Transverse colon (tissue), 4 donors: ENCODE results near the gene GLRX3. TPM values are rescaled to one million over a fixed set of nuclear protein-coding genes. Genes with fewer than 3 reads are reported as not detected.

Experiments used
- DNase-seq: peaks from one replicate; pipeline ENCODE4 v3.0.0-alpha.2; 2019
- H3K27ac ChIP-seq, 4 donors: fragments of 200-600 bp; sonication (generic); 2 replicates each; pipeline ENCODE4 v1.5.1; 2016 to 2018; ENCODE audit warnings: inconsistent platforms in 4 of 4
- H3K27me3 ChIP-seq: fragments of 200-600 bp; sonication (generic); 2 replicates; pipeline ENCODE4 v1.5.1; 2017; ENCODE audit warnings: inconsistent platforms
- H3K36me3 ChIP-seq, 4 donors: fragments of 200-600 bp; sonication (generic); 2 replicates each; pipeline ENCODE4 v1.5.1; 2017 to 2019; ENCODE audit warnings: inconsistent platforms in 4 of 4
- H3K4me1 ChIP-seq, 4 donors: fragments of 200-600 bp; sonication (generic); 2 replicates each; pipeline ENCODE4 v1.5.1; 2017 to 2020; ENCODE audit warnings: inconsistent platforms in 4 of 4
- H3K4me3 ChIP-seq, 4 donors: fragments of 200-600 bp; sonication (generic); 1 replicate in 1 of 4; 2 replicates in 3 of 4; pipeline versions ENCODE4 v1.5.1 to v1.6.1; 2017 to 2019; ENCODE audit warnings: inconsistent platforms in 4 of 4
- H3K9me3 ChIP-seq, 2 donors: fragments of 200-600 bp; sonication (generic); 2 replicates each; pipeline ENCODE4 v1.5.1; 2017 to 2019; ENCODE audit warnings: inconsistent platforms in 2 of 2
- CTCF ChIP-seq, 5 experiments: fragments of 200-600 bp in 3 of 5; fragments of 450-650 bp in 2 of 5; sonication (generic) in 3 of 5; IDR thresholded peaks; 1 replicate in 2 of 5; 2 replicates in 3 of 5; pipeline ENCODE4 v1.5.1; 2016 to 2017; ENCODE audit warnings: antibody characterized with exemption in 5 of 5, inconsistent platforms in 3 of 5, mild to moderate bottlenecking in 2 of 5, moderate library complexity in 1 of 5
- EP300 ChIP-seq: sonication (generic); formaldehyde crosslinking; IDR thresholded peaks from one replicate; pipeline ENCODE4 v1.6.1; 2017; ENCODE audit warnings: antibody characterized with exemption, low read depth
- POLR2A ChIP-seq: fragments of 450-650 bp; IDR thresholded peaks from one replicate; pipeline ENCODE4 v1.6.1; 2016; ENCODE audit warnings: antibody characterized with exemption, mild to moderate bottlenecking, moderate library complexity
- POLR2AphosphoS5 ChIP-seq, 3 donors: sonication (generic); formaldehyde crosslinking; IDR thresholded peaks; one replicate each; pipeline ENCODE4 v1.6.1; 2016; ENCODE audit warnings: antibody characterized with exemption in 3 of 3
- WGBS, 2 donors: methylation state at CpG; one replicate each; pipeline ENCODE4 v1.1.5; 2018; ENCODE audit warnings: low coverage in 1 of 2; 5-methylcytosine and 5-hydroxymethylcytosine counted together
- in situ Hi-C, 4 donors: fragments of 200-750 bp; cut with MboI; loops; one replicate each; pipeline versions ENCODE4 v1.15.0 to v1.15.1; 2017; ENCODE audit warnings: low sequenced_read_pairs in 3 of 4, low pct_ligation_motif_present in 1 of 4, low pct_unique_long_range_greater_than_20kb in 1 of 4
- intact Hi-C: fragments of 100-400 bp; cut with DNase I; formaldehyde crosslinking; loops from one replicate; pipeline ENCODE4 v1.15.1; 2023; ENCODE audit warnings: low total_unique reads
- total RNA-seq, 4 donors: library from RNA; depleted of rRNA; stranded (reverse); fragments of >200 nt; gene quantifications; one replicate each; pipeline ENCODE4 v1.1.0, GENCODE V29; 2016

The GLRX3 gene
- total RNA-seq, 4 donors from 2014 or later = 32.7 to 38.2 (median 34.3) TPM

- H3K4me1 ChIP-seq = no peaks in the 10 kb centered on the region
- H3K9me3 ChIP-seq = no peaks in the 10 kb centered on the region
- no peak overlapping the region for H3K27ac ChIP-seq
- intact Hi-C loops = no loop called here
- TF ChIP-seq EP300 (no peak), CTCF (IDR thresholded peaks at IDR 0.05) (no peak)
- H3K27me3 ChIP-seq = no peaks in the 10 kb centered on the region
- H3K36me3 ChIP-seq = peaks cover 0 to 27% (median 8%) of the 10 kb centered on the region in 4 donors
- WGBS, 2 donors = 93 to 94% methylated on average over 7 of the region's 7 CpGs
- in situ Hi-C loops = no loop called here
- no peak for DNase-seq
- no peak overlapping the region for H3K4me3 ChIP-seq
Measured at GRCh38 chr10:130167707-130168106, 31.5 kb downstream of the GLRX3 start.

GRCh38 chr10:130169136-130169859 lies 33.1 kb downstream of the GLRX3 start:
- Histone ChIP-seq H3K4me1 (no peaks in the 10 kb centered on the region), H3K9me3 (no peaks in the 10 kb centered on the region), H3K27ac (no peak overlapping the region), H3K4me3 (no peak overlapping the region), H3K36me3 (peaks cover 0 to 23% (median 5%) of the 10 kb centered on the region in 4 donors), H3K27me3 (no peaks in the 10 kb centered on the region)
- 80 to 87% methylated on average over 8 to 9 of the region's 9 CpGs for WGBS, 2 donors
- TF ChIP-seq CTCF (IDR thresholded peaks at IDR 0.05) (no peak), EP300 (no peak), POLR2AphosphoS5 (IDR thresholded peaks at IDR 0.05) (no peak), POLR2A (no peak)
- in situ Hi-C loops = no loop called here
- intact Hi-C loops = no loop called here
- DNase-seq = no peak

DNA sequence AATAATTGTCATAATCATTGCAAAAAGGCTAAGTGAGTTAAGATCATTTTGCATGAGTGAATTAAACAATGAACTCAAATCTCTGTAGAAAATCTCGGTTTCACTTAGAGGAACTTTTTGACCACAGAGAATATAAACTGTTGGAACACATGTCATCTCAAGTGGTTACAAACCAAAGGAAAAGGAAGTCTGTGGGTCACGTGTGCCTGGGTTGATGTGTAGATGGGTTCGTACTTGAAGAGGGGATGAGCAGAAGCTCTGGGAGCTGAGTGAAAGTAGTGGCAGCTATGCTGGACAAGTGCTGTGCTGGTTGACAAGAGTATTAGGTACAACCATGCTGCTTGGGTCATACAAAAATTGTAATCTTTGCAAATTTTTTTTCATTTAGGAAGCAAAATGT lies 35.0 kb downstream of the GLRX3 start:
- peaks cover 0 to 28% (median 2%) of the 10 kb centered on the region in 4 donors for H3K36me3 ChIP-seq
- no peak overlapping the region for H3K27ac ChIP-seq
- H3K4me1 ChIP-seq = no peaks in the 10 kb centered on the region
- TF ChIP-seq EP300 (no peak), POLR2AphosphoS5 (IDR thresholded peaks at IDR 0.05) (no peak), CTCF (IDR thresholded peaks at IDR 0.05) (no peak), POLR2A (no peak)
- H3K9me3 ChIP-seq = no peaks in the 10 kb centered on the region
- in situ Hi-C loops = no loop called here
- no peaks in the 10 kb centered on the region for H3K27me3 ChIP-seq
- intact Hi-C loops = no loop called here
- no peak for DNase-seq
- 58 to 92% methylated on average over 3 of the region's 3 CpGs for WGBS, 2 donors
- no peak overlapping the region for H3K4me3 ChIP-seq

DNA sequence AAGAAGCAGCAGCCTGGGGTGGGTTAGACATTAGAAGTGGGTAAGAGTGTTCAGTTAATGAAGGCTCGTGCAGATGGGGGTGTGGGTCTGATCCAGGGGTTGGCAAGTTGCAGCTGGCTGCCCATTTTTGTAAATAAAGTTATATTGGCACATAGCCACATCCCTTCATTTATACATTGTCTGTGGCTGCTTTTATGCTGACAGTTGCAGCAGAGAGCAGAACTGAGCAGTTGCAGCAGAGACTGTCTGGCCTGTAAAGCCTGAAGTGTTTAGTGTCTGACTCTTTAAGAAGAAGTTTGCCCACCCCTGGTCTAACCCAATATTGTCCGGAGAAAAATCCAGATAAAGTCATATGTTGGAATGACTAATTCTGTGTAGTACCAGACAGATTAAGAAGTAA lies 38.1 kb downstream of the GLRX3 start:
- TF ChIP-seq POLR2A (no peak), POLR2AphosphoS5 (IDR thresholded peaks at IDR 0.05) (no peak), CTCF (IDR thresholded peaks at IDR 0.05) (no peak), EP300 (no peak)
- in situ Hi-C loops (no loop called here), intact Hi-C loops (no loop called here)
- no peak for DNase-seq
- no peaks in the 10 kb centered on the region for H3K9me3 ChIP-seq
- H3K36me3 ChIP-seq = peaks cover 0 to 21% (median 0%) of the 10 kb centered on the region in 4 donors
- H3K4me1 ChIP-seq = no peaks in the 10 kb centered on the region
- H3K4me3 ChIP-seq = no peak overlapping the region
- H3K27ac ChIP-seq = no peak overlapping the region
- no peaks in the 10 kb centered on the region for H3K27me3 ChIP-seq
- WGBS, 2 donors = 52 to 88% methylated on average over 1 to 2 of the region's 2 CpGs
